CD4-positive, CD25-positive, alpha-beta regulatory T cell (primary cell): Measurements from ENCODE around the gene MYO5B. TPM values are rescaled to one million over a fixed set of nuclear protein-coding genes. Genes with fewer than 3 reads are reported as not detected.
A peak's percentile ranks its signal among the peaks of the same experiment; 100 is the strongest.

Source experiments
- ATAC-seq, 2 donors: fragments of 150-1000 bp; cut with Tn5 transposase; one replicate each; pipeline ENCODE4 v1.10.0; 2021; ENCODE audit warnings: low read depth in 2 of 2, moderate number of reproducible peaks in 2 of 2, moderate library complexity in 1 of 2
- DNase-seq, 3 donors: peaks; one replicate each; pipeline versions ENCODE4 v3.0.0 to v3.0.0-alpha.2; 2012 to 2022; ENCODE audit warnings: mixed read lengths in 1 of 3
- H3K27ac ChIP-seq: one replicate; pipeline ENCODE4 v1.7.0; 2013; ENCODE audit warnings: mild to moderate bottlenecking, low read length; ENCODE audit not compliant: insufficient read depth, poor library complexity, severe bottlenecking
- H3K27me3 ChIP-seq: one replicate; pipeline ENCODE4 v1.7.0; 2013; ENCODE audit warnings: low read length; ENCODE audit not compliant: control insufficient read depth, insufficient read depth
- H3K36me3 ChIP-seq: one replicate; pipeline ENCODE4 v1.7.0; 2013; ENCODE audit warnings: mild to moderate bottlenecking, low read length, moderate library complexity; ENCODE audit not compliant: control insufficient read depth, insufficient read depth
- H3K4me1 ChIP-seq: 2 replicates; pipeline ENCODE4 v1.7.0; 2013; ENCODE audit warnings: mild to moderate bottlenecking, low read length; ENCODE audit not compliant: insufficient read depth, control insufficient read depth, poor library complexity, severe bottlenecking
- H3K4me3 ChIP-seq: one replicate; pipeline ENCODE4 v1.7.0; 2013; ENCODE audit warnings: low read depth, mild to moderate bottlenecking, low read length, moderate library complexity
- H3K9me3 ChIP-seq, 2 experiments: 1 replicate in 1 of 2; 2 replicates in 1 of 2; pipeline ENCODE4 v1.7.0; 2013; ENCODE audit warnings: low read length in 2 of 2, mild to moderate bottlenecking in 1 of 2, moderate library complexity in 1 of 2; ENCODE audit not compliant: control insufficient read depth in 2 of 2
- H3K27ac Mint-ChIP-seq, 3 donors: one replicate each; pipeline ENCODE4 v1.8.0; 2020 to 2022; ENCODE audit warnings: mild to moderate bottlenecking in 3 of 3, mixed read lengths in 3 of 3, moderate library complexity in 2 of 3
- H3K27me3 Mint-ChIP-seq: one replicate; pipeline ENCODE4 v1.8.0; 2022; ENCODE audit warnings: mild to moderate bottlenecking, mixed read lengths
- H3K36me3 Mint-ChIP-seq: one replicate; pipeline ENCODE4 v1.8.0; 2020; ENCODE audit warnings: mixed read lengths
- H3K4me1 Mint-ChIP-seq, 4 donors: one replicate each; pipeline ENCODE4 v1.8.0; 2020 to 2022; ENCODE audit warnings: mixed read lengths in 4 of 4, mild to moderate bottlenecking in 1 of 4
- H3K4me3 Mint-ChIP-seq, 4 donors: one replicate each; pipeline ENCODE4 v1.8.0; 2020 to 2022; ENCODE audit warnings: mild to moderate bottlenecking in 4 of 4, mixed read lengths in 4 of 4, moderate library complexity in 3 of 4
- H3K9me3 Mint-ChIP-seq, 7 donors: one replicate each; pipeline ENCODE4 v1.8.0; 2020 to 2022; ENCODE audit warnings: mixed read lengths in 7 of 7, mild to moderate bottlenecking in 3 of 7, moderate library complexity in 2 of 7
- polyA plus RNA-seq, 4 donors: library from polyadenylated mRNA; unstranded; fragments of 300-500 nt; fragmentation: Illumina TruSeq; gene quantifications; one replicate each; pipeline ENCODE4 v1.2.3, GENCODE V29; 2021
- total RNA-seq: library from RNA; stranded (reverse); gene quantifications from one replicate; pipeline ENCODE4 v1.2.3, GENCODE V29; 2022

The MYO5B gene
- total and polyA plus RNA-seq, 5 donors from 2014 or later = 0.02 to 0.03 TPM; not detected in 3

GRCh38 chr18:49988733-49989132, 206.2 kb downstream of the MYO5B start:
- Mint-ChIP-seq H3K9me3 (peaks cover 0 to 2% (median 0%) of the 10 kb centered on the region in 7 donors), H3K27me3 (no peaks in the 10 kb centered on the region), H3K4me3 (no peak overlapping the region), H3K27ac (no peak overlapping the region), H3K36me3 (no peaks in the 10 kb centered on the region), H3K4me1 (no peaks in the 10 kb centered on the region)
- no peaks in the 10 kb centered on the region for H3K36me3 ChIP-seq
- DNase-seq (no peak), ATAC-seq (no peak)
- H3K9me3 ChIP-seq = no peaks in the 10 kb centered on the region
- H3K27ac ChIP-seq = no peak overlapping the region
- H3K4me3 ChIP-seq = no peak overlapping the region
- H3K27me3 ChIP-seq = no peaks in the 10 kb centered on the region
- no peaks in the 10 kb centered on the region for H3K4me1 ChIP-seq

GRCh38 chr18:49988101-49988500, 206.8 kb downstream of the MYO5B start:
- no peak for ATAC-seq
- no peaks in the 10 kb centered on the region for H3K4me1 ChIP-seq
- H3K4me3 ChIP-seq = no peak overlapping the region
- H3K27me3 ChIP-seq = no peaks in the 10 kb centered on the region
- H3K9me3 Mint-ChIP-seq = peaks cover 0 to 2% (median 0%) of the 10 kb centered on the region in 7 donors
- H3K27me3 Mint-ChIP-seq = no peaks in the 10 kb centered on the region
- H3K27ac ChIP-seq = no peak overlapping the region
- no peaks in the 10 kb centered on the region for H3K4me1 Mint-ChIP-seq
- H3K36me3 Mint-ChIP-seq = no peaks in the 10 kb centered on the region
- H3K4me3 Mint-ChIP-seq = no peak overlapping the region
- no peaks in the 10 kb centered on the region for H3K9me3 ChIP-seq
- DNase-seq = no peak
- H3K27ac Mint-ChIP-seq = no peak overlapping the region
- H3K36me3 ChIP-seq = no peaks in the 10 kb centered on the region

- H3K27me3 ChIP-seq = no peaks in the 10 kb centered on the region
- no peaks in the 10 kb centered on the region for H3K36me3 Mint-ChIP-seq
Measured at GRCh38 chr18:49985236-49985635, 209.7 kb downstream of the MYO5B start.

GRCh38 chr18:49980896-49981295, 214.1 kb downstream of the MYO5B start:
- ATAC-seq (no peak), DNase-seq (no peak)
- no peaks in the 10 kb centered on the region for H3K9me3 ChIP-seq
- no peaks in the 10 kb centered on the region for H3K4me1 ChIP-seq
- no peak overlapping the region for H3K27ac ChIP-seq
- no peaks in the 10 kb centered on the region for H3K36me3 ChIP-seq
- no peak overlapping the region for H3K4me3 ChIP-seq
- Mint-ChIP-seq H3K4me1 (no peaks in the 10 kb centered on the region), H3K27me3 (no peaks in the 10 kb centered on the region), H3K36me3 (no peaks in the 10 kb centered on the region), H3K27ac (no peak overlapping the region), H3K4me3 (no peak overlapping the region), H3K9me3 (no peaks in the 10 kb centered on the region)
- H3K27me3 ChIP-seq = no peaks in the 10 kb centered on the region

More at GRCh38 chr18:49985236-49985635, 209.7 kb downstream of the MYO5B start:
- H3K27ac ChIP-seq = no peak overlapping the region
- Mint-ChIP-seq H3K27ac (no peak overlapping the region), H3K4me1 (no peaks in the 10 kb centered on the region), H3K9me3 (peaks cover 0 to 2% (median 0%) of the 10 kb centered on the region in 7 donors), H3K4me3 (no peak overlapping the region), H3K27me3 (no peaks in the 10 kb centered on the region)
- ATAC-seq (no peak), DNase-seq (no peak)
- no peaks in the 10 kb centered on the region for H3K9me3 ChIP-seq
- no peaks in the 10 kb centered on the region for H3K4me1 ChIP-seq
- no peak overlapping the region for H3K4me3 ChIP-seq
- no peaks in the 10 kb centered on the region for H3K36me3 ChIP-seq

GRCh38 chr18:49976795-49977560, 218.0 kb downstream of the MYO5B start:
- Mint-ChIP-seq H3K36me3 (no peaks in the 10 kb centered on the region), H3K4me1 (no peaks in the 10 kb centered on the region), H3K4me3 (no peak overlapping the region), H3K27ac (no peak overlapping the region), H3K27me3 (peaks cover 6% of the 10 kb centered on the region), H3K9me3 (no peaks in the 10 kb centered on the region)
- Histone ChIP-seq H3K4me3 (no peak overlapping the region), H3K9me3 (no peaks in the 10 kb centered on the region), H3K36me3 (no peaks in the 10 kb centered on the region), H3K27ac (no peak overlapping the region), H3K4me1 (no peaks in the 10 kb centered on the region), H3K27me3 (no peaks in the 10 kb centered on the region)
- no peak for ATAC-seq
- no peak for DNase-seq

- no peak for ATAC-seq
Measured at GRCh38 chr18:49976001-49976400, 218.9 kb downstream of the MYO5B start.

GRCh38 chr18:49974079-49974478, 220.9 kb downstream of the MYO5B start:
- no peaks in the 10 kb centered on the region for H3K4me1 ChIP-seq
- no peak for ATAC-seq
- no peaks in the 10 kb centered on the region for H3K27me3 ChIP-seq
- Mint-ChIP-seq H3K4me3 (no peak overlapping the region), H3K27me3 (peaks cover 9% of the 10 kb centered on the region), H3K36me3 (no peaks in the 10 kb centered on the region), H3K9me3 (no peaks in the 10 kb centered on the region), H3K27ac (peak overlapping the region in 1 of 3 donors; percentile 50), H3K4me1 (no peaks in the 10 kb centered on the region)
- DNase-seq = no peak
- H3K36me3 ChIP-seq = no peaks in the 10 kb centered on the region
- no peaks in the 10 kb centered on the region for H3K9me3 ChIP-seq
- no peak overlapping the region for H3K4me3 ChIP-seq
- no peak overlapping the region for H3K27ac ChIP-seq

More at GRCh38 chr18:49976001-49976400, 218.9 kb downstream of the MYO5B start:
- H3K4me1 ChIP-seq = no peaks in the 10 kb centered on the region
- H3K4me3 ChIP-seq = no peak overlapping the region
- Mint-ChIP-seq H3K4me3 (no peak overlapping the region), H3K27me3 (peaks cover 6% of the 10 kb centered on the region), H3K27ac (no peak overlapping the region), H3K36me3 (no peaks in the 10 kb centered on the region), H3K4me1 (no peaks in the 10 kb centered on the region), H3K9me3 (no peaks in the 10 kb centered on the region)
- no peaks in the 10 kb centered on the region for H3K9me3 ChIP-seq
- no peak for DNase-seq
- H3K36me3 ChIP-seq = no peaks in the 10 kb centered on the region
- no peak overlapping the region for H3K27ac ChIP-seq
- H3K27me3 ChIP-seq = no peaks in the 10 kb centered on the region

GRCh38 chr18:49973592-49973991, 221.4 kb downstream of the MYO5B start:
- Mint-ChIP-seq H3K4me1 (no peaks in the 10 kb centered on the region), H3K36me3 (no peaks in the 10 kb centered on the region), H3K27me3 (peaks cover 9% of the 10 kb centered on the region), H3K27ac (no peak overlapping the region), H3K4me3 (no peak overlapping the region), H3K9me3 (no peaks in the 10 kb centered on the region)
- no peaks in the 10 kb centered on the region for H3K4me1 ChIP-seq
- H3K27me3 ChIP-seq = no peaks in the 10 kb centered on the region
- no peak overlapping the region for H3K27ac ChIP-seq
- H3K36me3 ChIP-seq = no peaks in the 10 kb centered on the region
- DNase-seq (no peak), ATAC-seq (no peak)
- no peak overlapping the region for H3K4me3 ChIP-seq
- no peaks in the 10 kb centered on the region for H3K9me3 ChIP-seq
